ENCODE measurements around the gene C2CD3.

Gene C2CD3

DNA sequence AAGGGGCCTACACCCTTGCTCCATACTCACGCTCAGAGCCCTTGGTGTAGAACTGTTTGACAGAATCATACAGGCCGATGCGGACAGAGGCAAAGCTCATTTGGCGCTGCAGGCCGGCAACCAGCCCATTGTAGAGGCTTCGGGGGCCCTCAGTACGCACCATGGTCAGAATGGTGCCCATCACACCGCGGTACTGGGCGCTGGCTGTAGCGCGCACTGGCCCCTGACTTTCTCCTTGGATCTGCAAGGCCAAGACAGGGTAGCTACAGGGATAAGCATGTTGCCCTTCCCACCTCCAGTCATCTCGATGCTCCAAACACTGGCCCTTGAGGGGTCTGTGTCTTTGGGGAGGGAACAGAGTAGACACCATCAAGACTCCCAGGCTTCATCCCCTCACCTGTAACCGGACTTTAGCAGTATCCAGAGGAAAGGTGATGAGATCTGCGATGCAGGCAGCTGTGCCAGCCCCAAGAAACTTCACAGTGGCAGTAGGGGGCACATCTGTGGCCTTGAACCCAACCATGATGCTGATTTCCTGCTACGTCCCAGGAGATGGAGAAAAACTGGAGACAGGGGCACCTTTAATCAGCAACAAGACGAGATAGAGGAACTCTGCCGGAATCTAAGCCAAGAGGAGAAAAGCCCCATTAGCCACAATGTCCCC lies 192.8 kb downstream of the C2CD3 start:
- DNase-seq = no peak

GRCh38 chr11:73976451-73977151 lies 194.2 kb downstream of the C2CD3 start:
- DNase-seq = no peak

- no peak for DNase-seq
Measured at GRCh38 chr11:73975479-73975757, 195.4 kb downstream of the C2CD3 start.

GRCh38 chr11:73974604-73975478 lies 196.0 kb downstream of the C2CD3 start:
- no peak for DNase-seq

DNA sequence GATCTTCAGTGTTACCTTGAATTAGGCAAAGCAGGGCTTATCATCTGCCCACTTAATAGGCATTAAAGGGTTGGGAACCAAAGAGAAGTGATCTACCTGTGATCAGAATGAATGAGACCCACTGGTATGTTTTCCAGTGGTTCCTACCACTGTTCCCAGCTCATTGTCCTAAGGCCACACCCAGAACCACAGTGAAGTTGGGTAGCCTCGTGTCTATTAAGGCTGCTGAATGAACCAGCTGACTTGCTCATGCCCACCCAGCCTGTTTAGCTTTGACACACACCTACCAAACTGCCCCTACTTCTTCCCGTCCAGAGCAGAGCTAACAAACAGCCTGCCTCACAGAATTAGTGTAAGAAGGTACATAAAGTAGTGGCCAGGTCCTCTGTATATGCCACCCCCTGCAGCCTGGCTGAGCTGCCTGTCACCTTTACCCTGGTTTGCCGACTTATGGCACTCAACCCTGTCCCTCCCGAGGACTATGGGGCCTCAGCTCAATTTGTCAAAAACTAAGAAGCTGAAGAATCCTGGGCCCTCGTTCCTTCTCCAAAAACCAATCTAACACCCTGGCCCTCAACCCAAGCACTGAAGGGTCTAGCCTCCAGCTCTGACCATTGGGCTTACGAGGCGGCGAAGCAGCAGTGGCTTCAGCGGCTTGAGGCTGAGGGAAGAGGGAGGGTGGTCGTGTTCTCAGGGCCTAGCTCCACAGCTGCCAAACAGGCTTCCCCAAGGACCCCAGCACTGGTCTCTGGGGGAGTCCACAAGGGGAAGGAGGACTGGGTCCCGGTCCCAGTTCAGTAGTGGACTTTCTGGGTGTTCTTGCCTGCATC lies 198.0 kb downstream of the C2CD3 start:
- peak; percentile 79 for DNase-seq

- peak; percentile 72 for DNase-seq
Measured at GRCh38 chr11:73972187-73972586, 198.6 kb downstream of the C2CD3 start.

DNA sequence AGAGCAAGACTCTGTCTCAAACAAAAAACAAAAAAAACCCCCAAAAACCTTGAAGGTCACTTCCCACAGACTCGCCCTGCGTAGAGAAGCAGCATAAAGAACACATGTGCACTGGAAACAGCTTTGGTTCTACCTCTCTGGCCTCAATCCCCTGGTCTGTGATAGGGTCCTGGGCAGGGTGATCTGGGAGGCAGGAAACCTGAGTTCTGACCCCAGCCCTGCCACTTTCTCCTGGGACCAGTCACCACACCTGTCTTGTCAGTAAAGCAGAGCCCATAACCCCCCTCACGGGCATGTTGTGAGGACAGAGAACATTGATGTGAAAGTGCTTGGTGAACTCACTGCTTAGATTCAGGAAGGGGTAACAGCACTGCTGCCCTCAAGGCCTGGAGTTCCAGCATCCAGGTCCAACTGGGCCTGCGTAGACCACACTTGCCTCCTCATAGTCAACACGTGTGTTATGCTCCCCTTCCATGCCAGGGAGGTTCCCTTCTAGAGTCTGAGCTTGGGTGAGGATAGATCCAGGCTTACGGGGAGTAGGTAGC lies 199.6 kb downstream of the C2CD3 start:
- peak; percentile 61 for DNase-seq

DNA sequence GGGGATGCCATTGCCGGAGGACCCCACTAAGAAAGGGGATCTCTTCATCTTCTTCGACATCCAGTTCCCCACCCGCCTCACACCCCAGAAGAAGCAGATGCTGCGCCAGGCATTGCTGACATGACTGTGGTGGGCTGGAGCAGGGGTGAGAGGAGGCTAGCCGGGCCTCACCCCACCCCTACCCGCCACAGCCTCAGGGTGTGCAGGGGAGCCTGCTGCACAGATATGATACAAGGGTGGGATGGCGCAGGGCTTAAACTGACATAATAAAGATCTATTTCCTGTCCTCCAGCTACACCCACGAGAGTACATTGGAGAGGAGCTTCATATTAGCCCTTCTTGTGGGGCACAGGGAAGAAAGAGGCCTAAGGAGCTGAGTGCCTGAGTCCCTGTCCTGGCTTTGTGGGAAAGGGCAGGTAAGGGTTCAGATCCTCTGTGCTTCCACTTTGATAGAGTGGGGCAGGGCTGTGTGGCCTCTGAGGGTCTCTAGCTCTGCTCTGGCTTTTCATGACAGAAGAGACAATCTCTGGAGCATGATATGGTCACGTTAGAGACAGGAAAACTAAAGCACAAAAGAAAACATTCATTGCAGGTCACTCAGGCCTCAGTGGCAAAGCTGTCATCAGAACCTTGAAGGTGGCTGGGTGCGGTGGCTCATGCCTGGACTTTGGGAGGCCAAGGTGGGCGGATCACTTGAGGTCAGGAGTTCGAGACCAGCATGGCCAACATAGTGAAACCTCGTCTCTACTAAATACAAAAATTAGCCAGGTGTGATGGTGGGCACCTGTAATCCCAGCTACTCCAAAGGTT lies 200.6 kb downstream of the C2CD3 start:
- DNase-seq = peak; percentile 82

- no peak for DNase-seq
Measured at GRCh38 chr11:73969091-73969490, 201.7 kb downstream of the C2CD3 start.

DNA sequence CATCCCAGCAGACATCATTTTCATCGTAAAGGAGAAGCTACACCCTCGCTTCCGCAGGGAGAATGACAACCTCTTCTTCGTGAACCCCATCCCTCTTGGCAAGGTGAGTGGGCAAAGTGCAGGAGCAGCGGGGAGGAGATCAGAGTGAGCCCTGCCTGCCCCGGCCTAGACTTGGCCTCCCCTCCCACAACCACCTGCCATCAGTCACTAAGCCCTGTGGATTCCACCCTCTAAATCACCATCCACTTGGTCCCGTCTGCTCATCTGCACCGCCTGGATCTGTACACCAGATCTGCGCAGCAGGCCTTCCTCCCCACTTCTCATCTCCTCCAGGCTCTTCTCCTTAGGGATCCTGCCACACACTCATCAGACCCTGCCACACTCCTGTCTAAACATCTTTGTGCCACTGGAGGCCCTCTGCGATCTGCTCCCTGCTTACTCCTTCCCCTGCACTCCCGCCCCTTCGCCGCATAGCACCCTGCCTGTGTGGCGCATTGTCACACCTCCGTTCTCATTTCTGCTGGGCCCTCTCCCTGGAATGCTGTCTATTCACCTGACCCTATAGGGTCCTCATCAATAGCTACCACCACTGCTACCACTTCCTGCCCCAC lies 202.3 kb downstream of the C2CD3 start:
- DNase-seq = no peak

- DNase-seq = no peak
Measured at GRCh38 chr11:73965764-73966121, 205.1 kb downstream of the C2CD3 start.

GRCh38 chr11:73965076-73965763 lies 205.6 kb downstream of the C2CD3 start:
- no peak for DNase-seq

- DNase-seq = no peak
Measured at GRCh38 chr11:73963861-73964260, 206.9 kb downstream of the C2CD3 start.

Data from OCI-M1 (cell line).